Measurements from ENCODE around the gene HMGCR.

The HMGCR gene

DNA sequence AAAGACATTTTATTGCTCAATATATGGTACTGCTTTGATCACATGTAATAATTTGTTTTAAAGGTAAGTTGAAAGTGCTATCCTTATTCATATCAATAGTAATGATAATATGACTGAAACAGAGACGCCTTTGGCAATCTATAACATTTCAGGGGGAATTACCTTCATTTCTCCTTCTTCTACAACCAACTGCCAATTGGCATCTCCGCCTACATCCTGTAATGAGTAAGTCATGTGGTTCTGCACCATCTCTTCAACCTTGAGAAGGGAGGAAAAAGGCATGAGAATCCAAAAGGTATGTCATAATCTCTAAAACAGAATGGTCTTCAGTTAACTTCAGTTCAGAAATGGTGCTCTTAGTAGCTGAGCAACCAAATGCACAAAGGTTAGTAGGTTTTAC is 52.4 kb downstream of the HMGCR start:
- no peak for DNase-seq

- no peak for DNase-seq
Measured at GRCh38 chr5:75395277-75395676, 58.3 kb downstream of the HMGCR start.

DNA sequence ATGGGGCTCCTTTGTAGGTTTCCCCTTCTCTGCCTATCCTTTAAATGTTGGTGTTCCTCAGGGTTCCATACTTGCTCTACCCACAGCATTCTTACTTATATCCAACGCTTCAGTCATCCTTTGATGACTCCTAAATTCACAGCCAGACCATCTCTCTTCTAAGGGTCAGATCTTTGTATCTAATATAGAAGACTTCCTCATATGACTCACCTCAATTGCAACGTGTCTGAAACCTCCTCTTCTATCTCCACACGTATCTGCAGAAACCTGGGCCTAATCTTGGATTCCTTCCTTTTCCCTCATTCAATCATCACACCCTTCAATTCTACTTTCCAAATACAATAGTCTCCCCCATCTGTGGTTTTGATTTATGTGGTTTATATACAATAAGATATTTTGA is 68.3 kb downstream of the HMGCR start:
- no peak for DNase-seq

All from effector CD4-positive, alpha-beta T cell (primary cell).